Erythroblast (primary cell): Measurements from ENCODE around the gene SFTA2.

Source experiments
- GATA1 ChIP-seq: IDR thresholded peaks from 2 replicates; pipeline ENCODE4 v1.6.1; 2011; ENCODE audit warnings: low read depth, mild to moderate bottlenecking, control low read depth, low read length, moderate library complexity
- POLR2A ChIP-seq: IDR thresholded peaks from 2 replicates; pipeline ENCODE4 v1.6.1; 2011; ENCODE audit warnings: mild to moderate bottlenecking, low read length

- TF ChIP-seq POLR2A: no peak
- TF ChIP-seq GATA1: no peak
These were observed 33.1 kb downstream of the SFTA2 start for GRCh38 chr6:30898750-30899360.
